ENCODE results near the gene MRPL12. TPM values are rescaled to one million over a fixed set of nuclear protein-coding genes. Genes with fewer than 3 reads are reported as not detected.

The MRPL12 gene
- total and polyA plus RNA-seq, 2 donors: 3.3 to 81.3 TPM

- Histone ChIP-seq H3K4me3 (ENCODE audit: low read depth, low read length) (no peak overlapping the region), H3K36me3 (ENCODE audit: insufficient read depth) (peaks cover 17% of the 10 kb centered on the region)
Observed at GRCh38 chr17:81700353-81701287, 2.5 kb upstream of the MRPL12 start.

GRCh38 chr17:81701288-81702071 is 1.7 kb upstream of the MRPL12 start:
- 74% methylated on average over 23 of the region's 23 CpGs for WGBS

More at GRCh38 chr17:81700353-81701287, 2.5 kb upstream of the MRPL12 start:
- 89% methylated on average over 25 of the region's 25 CpGs for WGBS
- H3K27ac ChIP-seq (ENCODE audit: low read depth): no peak overlapping the region
- no peak for DNase-seq (ENCODE audit: extremely low spot score)
- H3K4me1 ChIP-seq (ENCODE audit: insufficient read depth): peaks cover 5% of the 10 kb centered on the region

GRCh38 chr17:81703747-81704654 is 834 bp downstream of the MRPL12 start:
- Histone ChIP-seq H3K4me1 (ENCODE audit: insufficient read depth) (peaks cover 5% of the 10 kb centered on the region), H3K4me3 (ENCODE audit: low read depth, low read length) (peak overlapping the region; percentile 89), H3K36me3 (ENCODE audit: insufficient read depth) (peaks cover 9% of the 10 kb centered on the region), H3K27ac (ENCODE audit: low read depth) (no peak overlapping the region)
- WGBS: 29% methylated on average over 27 of the region's 27 CpGs
- DNase-seq (ENCODE audit: extremely low spot score): no peak

More at GRCh38 chr17:81701288-81702071, 1.7 kb upstream of the MRPL12 start:
- no peak for DNase-seq (ENCODE audit: extremely low spot score)
- Histone ChIP-seq H3K27ac (ENCODE audit: low read depth) (no peak overlapping the region), H3K4me3 (ENCODE audit: low read depth, low read length) (peak overlapping the region; percentile 89), H3K36me3 (ENCODE audit: insufficient read depth) (peaks cover 9% of the 10 kb centered on the region), H3K4me1 (ENCODE audit: insufficient read depth) (peaks cover 5% of the 10 kb centered on the region)

GRCh38 chr17:81705518-81706231 is 2.5 kb downstream of the MRPL12 start:
- H3K36me3 ChIP-seq (ENCODE audit: insufficient read depth): peaks cover 8% of the 10 kb centered on the region
- no peak overlapping the region for H3K27ac ChIP-seq (ENCODE audit: low read depth)
- 93% methylated on average over 30 of the region's 30 CpGs for WGBS
- H3K4me3 ChIP-seq (ENCODE audit: low read depth, low read length): no peak overlapping the region
- no peak for DNase-seq (ENCODE audit: extremely low spot score)
- H3K4me1 ChIP-seq (ENCODE audit: insufficient read depth): peaks cover 5% of the 10 kb centered on the region

GRCh38 chr17:81706232-81706611 is 3.1 kb downstream of the MRPL12 start:
- H3K4me3 ChIP-seq (ENCODE audit: low read depth, low read length): no peak overlapping the region
- DNase-seq (ENCODE audit: extremely low spot score): no peak
- H3K27ac ChIP-seq (ENCODE audit: low read depth): no peak overlapping the region
- 94% methylated on average over 17 of the region's 17 CpGs for WGBS
- peaks cover 5% of the 10 kb centered on the region for H3K4me1 ChIP-seq (ENCODE audit: insufficient read depth)
- peaks cover 5% of the 10 kb centered on the region for H3K36me3 ChIP-seq (ENCODE audit: insufficient read depth)

GRCh38 chr17:81706757-81707624 is 3.8 kb downstream of the MRPL12 start:
- H3K36me3 ChIP-seq (ENCODE audit: insufficient read depth): peaks cover 2% of the 10 kb centered on the region
- 93% methylated on average over 54 of the region's 54 CpGs for WGBS
- no peak overlapping the region for H3K27ac ChIP-seq (ENCODE audit: low read depth)
- H3K4me3 ChIP-seq (ENCODE audit: low read depth, low read length): no peak overlapping the region
- no peak for DNase-seq (ENCODE audit: extremely low spot score)
- H3K4me1 ChIP-seq (ENCODE audit: insufficient read depth): peaks cover 2% of the 10 kb centered on the region

- Histone ChIP-seq H3K36me3 (ENCODE audit: insufficient read depth) (peaks cover 2% of the 10 kb centered on the region), H3K27ac (ENCODE audit: low read depth) (no peak overlapping the region), H3K4me3 (ENCODE audit: low read depth, low read length) (no peak overlapping the region), H3K4me1 (ENCODE audit: insufficient read depth) (no peaks in the 10 kb centered on the region)
- 83% methylated on average over 25 of the region's 25 CpGs for whole genome bisulfite sequencing
- no peak for DNase-seq (ENCODE audit: extremely low spot score)
Observed at GRCh38 chr17:81707725-81708646, 4.8 kb downstream of the MRPL12 start.

- Histone ChIP-seq H3K4me1 (ENCODE audit: insufficient read depth) (no peaks in the 10 kb centered on the region), H3K36me3 (ENCODE audit: insufficient read depth) (peaks cover 2% of the 10 kb centered on the region), H3K27ac (ENCODE audit: low read depth) (no peak overlapping the region), H3K4me3 (ENCODE audit: low read depth, low read length) (no peak overlapping the region)
- DNase-seq (ENCODE audit: extremely low spot score): no peak
- 85% methylated on average over 17 of the region's 17 CpGs for WGBS
Observed at GRCh38 chr17:81708739-81709185, 5.6 kb downstream of the MRPL12 start.

- WGBS: 6% methylated on average over 29 of the region's 29 CpGs
- Histone ChIP-seq H3K36me3 (ENCODE audit: insufficient read depth) (peaks cover 2% of the 10 kb centered on the region), H3K27ac (ENCODE audit: low read depth) (no peak overlapping the region), H3K4me3 (ENCODE audit: low read depth, low read length) (no peak overlapping the region), H3K4me1 (ENCODE audit: insufficient read depth) (no peaks in the 10 kb centered on the region)
- no peak for DNase-seq (ENCODE audit: extremely low spot score)
Observed at GRCh38 chr17:81710514-81711308, 7.5 kb downstream of the MRPL12 start.

GRCh38 chr17:81711814-81712467 is 8.8 kb downstream of the MRPL12 start, which contains the start of gene SLC25A10:
SLC25A10 (plus strand) TSS chr17:81712284; CDS start chr17:81712427, 143 bp downstream.
- no peaks in the 10 kb centered on the region for H3K4me1 ChIP-seq (ENCODE audit: insufficient read depth)
- under 1% methylated on average over 89 of the region's 89 CpGs for WGBS
- H3K4me3 ChIP-seq (ENCODE audit: low read depth, low read length): peak within 1 kb of the TSS; percentile 80
- H3K36me3 ChIP-seq (ENCODE audit: insufficient read depth): peaks cover 2% of the 10 kb centered on the region
- no peak within 1 kb of the TSS for H3K27ac ChIP-seq (ENCODE audit: low read depth)
- no peak for DNase-seq (ENCODE audit: extremely low spot score)

All from urinary bladder (tissue), 4 donors.